ENCODE results near the gene CENPM.

- no peak for TF ChIP-seq CTCF (conservative IDR thresholded peaks at IDR 0.05; ENCODE audit: low read depth, low read length)
- TF ChIP-seq EZH2 (IDR thresholded peaks at IDR 0.05; ENCODE audit: low read length, unreplicated experiment), result no peak
- no peak for TF ChIP-seq EZH2phosphoT487 (IDR thresholded peaks at IDR 0.05; ENCODE audit: borderline replicate concordance, low read length)
Measured at GRCh38 chr22:41979423-41980250, 32.7 kb upstream of the CENPM start.

Data from PC-3 (cell line).